Prostate gland (tissue), 2 donors: ENCODE measurements around the gene UBE2D2.
"Not testable (repeated sequence)": the region's sequence is repeated elsewhere in the genome, so short reads cannot be mapped to it uniquely, and the experiment has no call there.

Experiments
- CTCF ChIP-seq, 4 experiments: fragments of 200-600 bp in 2 of 4; fragments of 450-650 bp in 2 of 4; sonication (generic) in 2 of 4; IDR thresholded peaks; 1 replicate in 3 of 4; 2 replicates in 1 of 4; pipeline ENCODE4 v1.5.1; 2016 to 2019; ENCODE audit warnings: antibody characterized with exemption in 4 of 4, mild to moderate bottlenecking in 2 of 4, moderate library complexity in 2 of 4
- POLR2A ChIP-seq: fragments of 450-650 bp; IDR thresholded peaks from one replicate; pipeline ENCODE4 v1.6.1; 2016; ENCODE audit warnings: antibody characterized with exemption, mild to moderate bottlenecking

GRCh38 chr5:139528695-139529094 lies 32.4 kb upstream of the UBE2D2 start:
- not testable (repeated sequence) for TF ChIP-seq CTCF (IDR thresholded peaks at IDR 0.05); POLR2A
